ENCODE results near the gene APOBEC3G. TPM values are rescaled to one million over a fixed set of nuclear protein-coding genes. Genes with fewer than 3 reads are reported as not detected.
"Not testable (repeated sequence)": the region's sequence is repeated elsewhere in the genome, so short reads cannot be mapped to it uniquely, and the experiment has no call there.

APOBEC3G gene
- total RNA-seq, 4 donors from 2014 or later, result 4.1 to 7.9 (median 5.5) TPM

- intact Hi-C loops (cut with DNase I), result no loop called here
- Histone ChIP-seq H3K27me3 (no peaks in the 10 kb centered on the region), H3K27ac (replicated peaks in 1 of 4) (no peak overlapping the region), H3K9me3 (no peaks in the 10 kb centered on the region), H3K4me1 (no peaks in the 10 kb centered on the region), H3K36me3 (no peaks in the 10 kb centered on the region), H3K4me3 (no peak overlapping the region)
- WGBS, result 95% methylated on average over 4 of the region's 7 CpGs
- DNase-seq (ENCODE audit: extremely low spot score), result no peak
- TF ChIP-seq CTCF (IDR thresholded peaks at IDR 0.05), result no peak
- TF ChIP-seq EP300 (IDR thresholded peaks at IDR 0.05), result no peak
- TF ChIP-seq POLR2A (IDR thresholded peaks at IDR 0.05; ENCODE audit: low read depth), result no peak
- no peak for TF ChIP-seq POLR2AphosphoS5 (IDR thresholded peaks at IDR 0.05)
These were observed 6.9 kb upstream of the APOBEC3G start for GRCh38 chr22:39070186-39070585.

DNA sequence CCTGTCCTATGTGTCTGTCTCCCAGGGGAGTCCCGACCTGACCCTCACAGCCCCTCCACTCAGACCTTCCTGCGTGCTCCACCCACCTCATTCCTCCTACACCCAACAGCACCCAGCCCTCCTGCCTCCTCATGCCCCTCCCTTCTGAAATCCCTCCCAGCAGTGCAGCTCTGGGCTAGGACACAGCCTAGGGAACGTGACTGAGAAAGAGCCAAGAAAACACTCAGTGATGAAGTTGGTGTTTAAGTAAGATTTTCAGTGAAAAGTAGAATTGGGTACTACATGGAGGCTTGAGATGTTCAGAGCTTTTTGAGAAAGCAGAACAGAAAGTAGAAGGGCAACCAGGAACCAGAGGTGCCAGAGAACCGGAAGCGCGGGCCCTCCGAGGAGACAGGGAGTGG is 4.5 kb upstream of the APOBEC3G start:
- 91% methylated on average over 6 of the region's 7 CpGs for WGBS
- DNase-seq (ENCODE audit: extremely low spot score); intact Hi-C loops (cut with DNase I); H3K36me3 ChIP-seq; H3K4me3 ChIP-seq; H3K4me1 ChIP-seq; H3K27me3 ChIP-seq; H3K9me3 ChIP-seq; H3K27ac ChIP-seq (replicated peaks in 1 of 4): not testable (repeated sequence)

DNA sequence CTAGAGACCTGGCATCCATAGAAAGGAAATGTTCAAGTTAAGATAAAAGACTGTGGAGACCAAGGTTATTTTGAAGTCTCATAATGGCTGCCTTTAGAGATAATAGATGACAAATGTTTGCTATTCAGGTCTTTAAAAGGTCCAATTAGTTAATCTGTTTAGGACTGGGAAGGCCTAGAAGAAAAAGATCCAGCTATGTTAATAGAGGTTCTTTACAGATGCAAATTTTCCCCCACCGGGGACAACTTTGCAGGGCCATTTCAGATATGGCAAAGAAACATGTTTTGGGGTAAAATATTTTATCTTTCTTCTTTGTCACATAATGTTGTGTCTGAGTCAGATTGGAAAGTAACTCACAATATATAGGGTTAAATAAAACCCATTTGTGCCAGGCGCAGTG is 3.1 kb upstream of the APOBEC3G start:
- intact Hi-C loops (cut with DNase I), result no loop called here
- no peak for DNase-seq (ENCODE audit: extremely low spot score)
- H3K4me3 ChIP-seq, result no peak overlapping the region
- WGBS, result 47% methylated on average over 2 of the region's 2 CpGs
- TF ChIP-seq CTCF (IDR thresholded peaks at IDR 0.05) (no peak), EP300 (IDR thresholded peaks at IDR 0.05) (no peak), POLR2A (IDR thresholded peaks at IDR 0.05; ENCODE audit: low read depth) (no peak), POLR2AphosphoS5 (IDR thresholded peaks at IDR 0.05) (no peak)
- H3K36me3 ChIP-seq, result no peaks in the 10 kb centered on the region
- no peak overlapping the region for H3K27ac ChIP-seq (replicated peaks in 1 of 4)
- H3K9me3 ChIP-seq, result no peaks in the 10 kb centered on the region
- H3K27me3 ChIP-seq, result no peaks in the 10 kb centered on the region
- H3K4me1 ChIP-seq, result peaks cover 0 to 15% (median 12%) of the 10 kb centered on the region in 4 donors

GRCh38 chr22:39076155-39077025 is 685 bp upstream of the APOBEC3G start:
- WGBS, result 31% methylated on average over 19 of the region's 24 CpGs
- H3K4me1 ChIP-seq, result peaks cover 0 to 15% (median 12%) of the 10 kb centered on the region in 4 donors
- DNase-seq (ENCODE audit: extremely low spot score); H3K9me3 ChIP-seq; H3K27me3 ChIP-seq; intact Hi-C loops (cut with DNase I): not testable (repeated sequence)
- peak overlapping the region in 2 of 4 donors; percentile 55 to 81 for H3K27ac ChIP-seq (replicated peaks in 1 of 4)
- peak overlapping the region; percentile 51 to 57 (median 54) for H3K4me3 ChIP-seq
- H3K36me3 ChIP-seq, result peaks cover 0 to 13% (median 5%) of the 10 kb centered on the region in 4 donors

- 92% methylated on average over 12 of the region's 12 CpGs for WGBS
These were observed 837 bp downstream of the APOBEC3G start for GRCh38 chr22:39077912-39078311.

GRCh38 chr22:39078329-39078728 is 1.3 kb downstream of the APOBEC3G start:
- peaks cover 0 to 28% (median 10%) of the 10 kb centered on the region in 4 donors for H3K36me3 ChIP-seq
- peaks cover 0 to 15% (median 12%) of the 10 kb centered on the region in 4 donors for H3K4me1 ChIP-seq
- 89% methylated on average over 8 of the region's 8 CpGs for WGBS
- no peak for DNase-seq (ENCODE audit: extremely low spot score)
- no peaks in the 10 kb centered on the region for H3K27me3 ChIP-seq
- intact Hi-C loops (cut with DNase I), result no loop called here
- no peaks in the 10 kb centered on the region for H3K9me3 ChIP-seq
- no peak for TF ChIP-seq POLR2AphosphoS5 (IDR thresholded peaks at IDR 0.05)
- no peak for TF ChIP-seq POLR2A (IDR thresholded peaks at IDR 0.05; ENCODE audit: low read depth)
- TF ChIP-seq CTCF (IDR thresholded peaks at IDR 0.05), result no peak
- H3K4me3 ChIP-seq, result no peak overlapping the region
- no peak overlapping the region for H3K27ac ChIP-seq (replicated peaks in 1 of 4)

More at GRCh38 chr22:39077912-39078311, 837 bp downstream of the APOBEC3G start:
- H3K4me1 ChIP-seq, result peaks cover 0 to 15% (median 12%) of the 10 kb centered on the region in 4 donors
- intact Hi-C loops (cut with DNase I); H3K27me3 ChIP-seq; H3K9me3 ChIP-seq; DNase-seq (ENCODE audit: extremely low spot score): not testable (repeated sequence)
- peak overlapping the region in 1 of 4 donors; percentile 71 for H3K27ac ChIP-seq (replicated peaks in 1 of 4)
- H3K4me3 ChIP-seq, result peak overlapping the region in 3 of 4 donors; percentile 54 to 57 (median 54)
- peaks cover 0 to 28% (median 10%) of the 10 kb centered on the region in 4 donors for H3K36me3 ChIP-seq

DNA sequence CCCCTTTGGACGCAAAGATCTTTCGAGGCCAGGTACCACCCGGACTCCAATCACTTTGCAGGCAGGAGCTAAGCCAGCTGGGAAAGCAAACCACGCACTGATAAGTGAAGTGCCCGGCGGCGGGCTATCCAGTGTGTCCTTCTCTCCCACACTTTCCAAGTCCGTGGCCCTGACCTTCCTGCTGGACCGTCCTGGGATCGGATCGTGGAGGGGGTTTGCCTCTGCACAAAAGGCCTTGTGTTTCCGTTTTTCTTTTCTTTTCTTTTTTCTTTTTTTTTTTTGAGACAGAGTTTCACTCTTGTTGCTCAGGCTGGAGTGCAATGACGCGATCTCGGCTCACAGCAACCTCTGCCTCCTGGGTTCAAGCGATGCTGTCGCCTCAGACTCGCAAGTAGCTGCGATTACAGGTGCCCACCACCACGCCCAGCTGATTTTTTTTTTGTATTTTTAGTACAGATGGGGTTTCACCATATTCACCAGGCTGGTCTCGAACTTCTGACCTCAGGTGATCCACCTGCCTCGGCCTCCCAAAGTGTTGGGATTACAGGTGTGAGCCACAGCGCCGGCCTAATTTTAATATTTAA is 2.1 kb downstream of the APOBEC3G start:
- H3K27me3 ChIP-seq; intact Hi-C loops (cut with DNase I); DNase-seq (ENCODE audit: extremely low spot score): not testable (repeated sequence)

More for the DNA sequence above, 2.1 kb downstream of the APOBEC3G start:
- not testable (repeated sequence) for H3K9me3 ChIP-seq; H3K27ac ChIP-seq (replicated peaks in 1 of 4); H3K4me3 ChIP-seq
- peaks cover 0 to 28% (median 10%) of the 10 kb centered on the region in 4 donors for H3K36me3 ChIP-seq
- 94% methylated on average over 24 of the region's 24 CpGs for WGBS
- H3K4me1 ChIP-seq, result peaks cover 0 to 15% (median 12%) of the 10 kb centered on the region in 4 donors

Data from esophagus muscularis mucosa (tissue), 4 donors.